GM12872 (cell line): ENCODE results near the gene MEGF9.

Experiments
- TF ChIP-seq, protein P1 (sequence below): IDR thresholded peaks from 3 replicates; pipeline ENCODE4 v1.5.1; 2011; ENCODE audit warnings: low read depth, mild to moderate bottlenecking, low read length, moderate library complexity; ENCODE audit not compliant: insufficient read depth

Gene MEGF9

DNA sequence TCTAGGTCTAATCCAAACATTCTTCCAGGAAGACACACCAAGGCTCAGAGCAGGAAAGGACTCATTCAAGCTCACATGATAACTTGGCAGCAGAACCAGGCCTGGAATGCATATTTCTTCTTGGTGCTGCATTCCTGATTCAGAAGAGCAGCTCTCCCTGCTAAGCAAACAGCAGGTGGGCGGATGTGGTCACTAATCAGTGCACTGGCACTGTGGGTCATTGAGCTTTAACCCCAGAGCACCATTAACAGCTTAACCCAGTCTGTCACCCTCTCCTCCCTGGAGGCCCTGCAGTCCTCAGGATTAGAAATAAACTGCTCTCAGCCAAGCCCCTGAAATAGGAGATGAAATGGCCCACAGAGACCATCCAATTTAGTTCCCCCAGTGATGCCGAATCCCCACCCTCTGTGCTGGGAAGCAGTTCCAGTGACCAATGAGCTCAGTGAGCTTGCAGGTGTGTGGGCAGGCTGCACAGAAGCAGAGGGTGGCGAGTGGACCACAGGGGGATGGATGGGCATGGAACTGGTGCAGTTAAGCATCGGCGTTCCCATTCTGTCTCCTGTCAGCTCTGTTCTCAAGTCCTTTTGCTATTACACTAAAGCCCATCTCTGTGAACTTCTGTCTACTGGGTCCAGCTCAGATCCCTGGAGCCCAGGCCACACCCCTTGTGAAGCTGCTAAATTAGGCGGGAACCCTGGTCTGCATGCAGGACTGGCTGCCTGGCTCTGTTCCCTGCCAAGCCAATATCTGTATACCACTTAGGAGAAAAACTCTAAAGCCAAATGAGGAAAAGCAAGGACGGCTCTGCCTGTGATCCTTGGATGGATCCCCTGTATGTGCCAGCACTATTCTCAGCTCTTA lies 16.6 kb upstream of the MEGF9 start:
- TF ChIP-seq, protein P1, sequence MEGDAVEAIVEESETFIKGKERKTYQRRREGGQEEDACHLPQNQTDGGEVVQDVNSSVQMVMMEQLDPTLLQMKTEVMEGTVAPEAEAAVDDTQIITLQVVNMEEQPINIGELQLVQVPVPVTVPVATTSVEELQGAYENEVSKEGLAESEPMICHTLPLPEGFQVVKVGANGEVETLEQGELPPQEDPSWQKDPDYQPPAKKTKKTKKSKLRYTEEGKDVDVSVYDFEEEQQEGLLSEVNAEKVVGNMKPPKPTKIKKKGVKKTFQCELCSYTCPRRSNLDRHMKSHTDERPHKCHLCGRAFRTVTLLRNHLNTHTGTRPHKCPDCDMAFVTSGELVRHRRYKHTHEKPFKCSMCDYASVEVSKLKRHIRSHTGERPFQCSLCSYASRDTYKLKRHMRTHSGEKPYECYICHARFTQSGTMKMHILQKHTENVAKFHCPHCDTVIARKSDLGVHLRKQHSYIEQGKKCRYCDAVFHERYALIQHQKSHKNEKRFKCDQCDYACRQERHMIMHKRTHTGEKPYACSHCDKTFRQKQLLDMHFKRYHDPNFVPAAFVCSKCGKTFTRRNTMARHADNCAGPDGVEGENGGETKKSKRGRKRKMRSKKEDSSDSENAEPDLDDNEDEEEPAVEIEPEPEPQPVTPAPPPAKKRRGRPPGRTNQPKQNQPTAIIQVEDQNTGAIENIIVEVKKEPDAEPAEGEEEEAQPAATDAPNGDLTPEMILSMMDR, result no peak

DNA sequence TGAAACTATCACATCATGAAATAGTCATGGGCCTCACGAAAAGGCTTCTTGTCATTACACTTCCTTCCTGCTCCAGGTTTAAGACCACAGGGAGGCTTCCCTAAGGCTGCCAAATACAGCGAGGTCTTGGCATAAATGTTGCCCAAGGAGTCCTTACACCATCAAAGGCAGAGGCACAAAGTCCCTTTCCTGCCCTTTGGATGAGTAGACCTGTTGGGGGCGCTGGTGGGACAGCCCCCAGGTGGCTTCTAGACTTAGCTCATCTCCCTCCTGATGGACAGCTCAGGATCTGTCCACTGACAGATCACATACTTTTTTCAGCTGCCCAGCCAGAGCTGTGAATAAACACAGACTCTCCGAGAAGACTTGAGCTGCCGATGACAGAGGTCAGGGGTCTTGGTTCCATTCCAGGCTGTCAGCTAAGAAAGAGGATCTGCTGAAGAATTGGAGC lies 15.5 kb upstream of the MEGF9 start:
- TF ChIP-seq, protein P1, result peak; percentile 49

DNA sequence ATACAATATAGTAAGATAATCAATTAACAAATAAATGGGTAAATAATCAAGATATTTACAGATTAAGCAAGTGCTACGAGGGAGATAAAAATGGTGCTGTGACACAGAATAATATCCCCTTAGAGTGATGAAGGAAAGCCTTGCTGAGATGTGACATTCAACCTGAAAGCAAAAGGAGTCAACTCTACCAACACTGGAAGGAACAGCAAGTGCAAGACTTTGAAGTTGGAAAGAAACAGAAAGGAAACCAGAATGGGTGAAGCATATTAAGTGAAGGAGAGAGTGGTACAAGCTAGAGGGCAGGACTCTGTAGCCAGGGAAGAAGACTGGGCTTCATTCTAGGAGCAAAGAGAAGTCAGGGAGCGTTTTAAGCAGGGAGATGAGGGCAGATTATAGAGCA lies 12.2 kb upstream of the MEGF9 start:
- TF ChIP-seq, protein P1, result no peak

DNA sequence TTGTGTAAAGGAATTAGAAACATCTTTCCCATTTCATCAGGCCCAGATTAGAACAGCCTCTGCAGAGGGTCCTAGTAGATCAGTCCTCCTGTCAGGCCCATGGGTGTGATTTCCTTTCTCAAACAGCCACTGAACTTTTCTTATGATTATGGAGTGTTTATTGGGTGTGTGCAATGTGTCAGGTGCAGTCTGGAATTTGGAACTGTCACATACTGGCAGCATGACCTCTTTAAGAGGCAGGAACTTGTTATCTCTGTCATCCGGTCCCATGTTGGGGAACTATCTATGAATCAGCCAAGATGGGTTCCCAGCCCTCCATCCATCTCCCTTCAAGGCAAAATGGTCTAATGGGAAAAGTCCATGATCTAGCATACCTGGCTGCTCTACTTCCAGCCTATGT lies 11.6 kb upstream of the MEGF9 start:
- TF ChIP-seq, protein P1, result no peak

DNA sequence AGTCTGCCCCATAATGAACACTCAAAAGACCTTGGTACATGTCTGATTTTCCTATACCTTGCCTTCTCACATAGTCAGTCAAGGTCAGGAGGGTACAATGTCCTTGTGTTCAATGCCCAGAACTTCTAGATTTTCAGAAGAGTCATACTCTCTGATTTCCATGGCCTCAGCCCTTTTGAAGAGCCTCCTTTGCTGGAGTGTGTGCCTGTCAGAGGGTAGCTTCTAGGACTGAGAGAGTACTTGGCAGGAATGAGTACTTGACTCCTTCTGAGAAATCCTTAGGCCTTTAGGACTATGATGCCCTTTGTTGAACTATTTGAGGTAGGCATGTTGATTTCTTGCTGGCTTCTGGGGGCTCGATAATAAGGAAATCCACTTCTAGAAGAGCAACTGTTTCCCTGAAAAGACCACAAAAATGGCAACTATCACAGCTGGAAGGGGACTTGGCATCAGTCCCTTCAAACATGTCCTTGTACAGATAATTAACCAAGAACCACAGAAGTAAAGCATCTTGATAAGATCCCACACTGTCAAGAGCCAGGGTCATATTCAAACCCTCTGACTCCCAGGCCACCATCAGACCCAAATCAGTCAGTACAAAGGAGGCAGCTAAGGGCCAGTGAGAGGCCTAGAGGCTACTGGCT lies 10.6 kb upstream of the MEGF9 start:
- TF ChIP-seq, protein P1, result no peak

DNA sequence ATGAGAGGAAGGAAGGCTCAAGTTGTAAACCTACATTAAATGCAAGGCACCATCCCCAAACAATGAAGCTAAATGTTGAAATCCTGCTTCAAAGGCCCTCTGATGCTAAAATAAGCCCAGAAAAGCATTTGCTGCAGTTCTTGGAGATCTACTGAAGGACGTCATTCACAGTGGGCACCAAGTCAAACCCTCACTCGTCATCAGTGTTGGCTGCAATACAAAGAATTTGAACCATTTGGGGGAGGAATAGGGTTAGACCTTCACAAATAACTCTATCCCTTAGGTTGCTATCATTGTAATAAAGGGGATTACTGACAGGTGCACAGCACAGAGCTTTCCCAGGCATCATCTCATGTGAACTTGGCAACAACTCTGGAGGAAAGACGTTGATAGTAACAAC lies 9.3 kb upstream of the MEGF9 start:
- TF ChIP-seq, protein P1, result no peak

DNA sequence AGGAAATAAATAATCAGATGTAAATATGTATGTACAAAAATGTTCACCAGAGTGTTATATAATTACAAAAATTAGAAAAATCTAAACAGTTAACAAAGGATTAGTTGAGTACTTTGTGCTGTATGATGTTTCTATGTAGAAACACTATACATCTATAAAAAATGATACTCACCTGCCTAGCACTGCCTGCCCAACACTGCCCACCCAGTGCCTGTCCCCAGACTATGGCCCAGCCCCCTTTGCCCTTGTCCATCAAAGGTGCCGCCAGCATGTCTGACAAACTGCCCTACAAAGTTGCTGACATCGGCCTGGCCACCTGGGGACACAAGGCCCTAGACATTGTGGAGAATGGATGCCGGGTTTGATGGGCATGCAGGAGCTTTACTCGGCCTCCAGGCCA lies 6.1 kb upstream of the MEGF9 start:
- TF ChIP-seq, protein P1, result no peak
